ENCODE data around the gene RAB20. TPM values are rescaled to one million over a fixed set of nuclear protein-coding genes. Genes with fewer than 3 reads are reported as not detected.

Gene RAB20
- total RNA-seq, 1 donor from 2014 or later: 17.7 TPM

GRCh38 chr13:110478405-110479214 is 82.9 kb downstream of the RAB20 start:
- DNase-seq (ENCODE audit: low spot score in 2 of 2): no peak
- H3K27me3 ChIP-seq: no peaks in the 10 kb centered on the region
- intact Hi-C loops (cut with DNase I): no loop called here
- H3K9me3 ChIP-seq: no peaks in the 10 kb centered on the region
- peaks cover 81 to 87% of the 10 kb centered on the region in 2 donors for H3K36me3 ChIP-seq
- TF ChIP-seq, protein P1, sequence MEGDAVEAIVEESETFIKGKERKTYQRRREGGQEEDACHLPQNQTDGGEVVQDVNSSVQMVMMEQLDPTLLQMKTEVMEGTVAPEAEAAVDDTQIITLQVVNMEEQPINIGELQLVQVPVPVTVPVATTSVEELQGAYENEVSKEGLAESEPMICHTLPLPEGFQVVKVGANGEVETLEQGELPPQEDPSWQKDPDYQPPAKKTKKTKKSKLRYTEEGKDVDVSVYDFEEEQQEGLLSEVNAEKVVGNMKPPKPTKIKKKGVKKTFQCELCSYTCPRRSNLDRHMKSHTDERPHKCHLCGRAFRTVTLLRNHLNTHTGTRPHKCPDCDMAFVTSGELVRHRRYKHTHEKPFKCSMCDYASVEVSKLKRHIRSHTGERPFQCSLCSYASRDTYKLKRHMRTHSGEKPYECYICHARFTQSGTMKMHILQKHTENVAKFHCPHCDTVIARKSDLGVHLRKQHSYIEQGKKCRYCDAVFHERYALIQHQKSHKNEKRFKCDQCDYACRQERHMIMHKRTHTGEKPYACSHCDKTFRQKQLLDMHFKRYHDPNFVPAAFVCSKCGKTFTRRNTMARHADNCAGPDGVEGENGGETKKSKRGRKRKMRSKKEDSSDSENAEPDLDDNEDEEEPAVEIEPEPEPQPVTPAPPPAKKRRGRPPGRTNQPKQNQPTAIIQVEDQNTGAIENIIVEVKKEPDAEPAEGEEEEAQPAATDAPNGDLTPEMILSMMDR (IDR thresholded peaks at IDR 0.05): no peak
- no peak overlapping the region for H3K4me3 ChIP-seq
- peak overlapping the region; percentile 61 to 66 for H3K27ac ChIP-seq
- peaks cover 4 to 8% of the 10 kb centered on the region in 2 donors for H3K4me1 ChIP-seq

DNA sequence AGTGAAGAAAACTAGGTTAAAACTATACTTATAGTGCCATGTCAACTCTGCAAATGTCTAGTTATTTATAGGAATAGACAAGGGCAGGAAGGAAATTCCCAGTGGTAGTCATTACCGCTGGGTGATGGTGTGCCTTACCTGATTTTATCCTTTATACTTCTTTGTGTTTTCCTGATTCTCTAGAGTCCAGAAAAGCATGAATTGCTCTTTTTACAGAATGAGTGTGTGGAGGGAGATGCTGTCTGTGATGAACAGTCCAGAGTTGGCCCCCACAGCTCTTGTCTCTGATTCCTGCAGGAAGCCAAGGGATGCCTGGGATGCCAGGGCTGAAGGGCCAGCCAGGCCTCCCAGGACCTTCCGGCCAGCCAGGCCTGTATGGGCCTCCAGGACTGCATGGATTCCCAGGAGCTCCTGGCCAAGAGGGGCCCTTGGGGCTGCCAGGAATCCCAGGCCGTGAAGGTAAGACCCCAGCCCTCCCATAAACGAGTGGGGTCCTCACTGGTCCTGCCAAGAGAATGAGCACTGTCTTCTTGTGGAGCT is 83.7 kb downstream of the RAB20 start:
- intact Hi-C loops (cut with DNase I): no loop called here
- peak overlapping the region; percentile 29 to 55 for H3K27ac ChIP-seq
- no peaks in the 10 kb centered on the region for H3K9me3 ChIP-seq
- H3K36me3 ChIP-seq: peaks cover 79 to 87% of the 10 kb centered on the region in 2 donors
- no peaks in the 10 kb centered on the region for H3K27me3 ChIP-seq
- no peak overlapping the region for H3K4me3 ChIP-seq
- TF ChIP-seq, protein P1 (IDR thresholded peaks at IDR 0.05): no peak
- DNase-seq (ENCODE audit: low spot score in 2 of 2): no peak
- peaks cover 4 to 8% of the 10 kb centered on the region in 2 donors for H3K4me1 ChIP-seq

- Histone ChIP-seq H3K9me3 (no peaks in the 10 kb centered on the region), H3K4me1 (peaks cover 4 to 8% of the 10 kb centered on the region in 2 donors), H3K27me3 (no peaks in the 10 kb centered on the region), H3K36me3 (peaks cover 81 to 89% of the 10 kb centered on the region in 2 donors), H3K27ac (no peak overlapping the region), H3K4me3 (no peak overlapping the region)
- intact Hi-C loops (cut with DNase I): no loop called here
- TF ChIP-seq, protein P1 (IDR thresholded peaks at IDR 0.05): no peak
- DNase-seq (ENCODE audit: low spot score in 2 of 2): no peak
Observed at GRCh38 chr13:110476220-110476617, 85.3 kb downstream of the RAB20 start.

DNA sequence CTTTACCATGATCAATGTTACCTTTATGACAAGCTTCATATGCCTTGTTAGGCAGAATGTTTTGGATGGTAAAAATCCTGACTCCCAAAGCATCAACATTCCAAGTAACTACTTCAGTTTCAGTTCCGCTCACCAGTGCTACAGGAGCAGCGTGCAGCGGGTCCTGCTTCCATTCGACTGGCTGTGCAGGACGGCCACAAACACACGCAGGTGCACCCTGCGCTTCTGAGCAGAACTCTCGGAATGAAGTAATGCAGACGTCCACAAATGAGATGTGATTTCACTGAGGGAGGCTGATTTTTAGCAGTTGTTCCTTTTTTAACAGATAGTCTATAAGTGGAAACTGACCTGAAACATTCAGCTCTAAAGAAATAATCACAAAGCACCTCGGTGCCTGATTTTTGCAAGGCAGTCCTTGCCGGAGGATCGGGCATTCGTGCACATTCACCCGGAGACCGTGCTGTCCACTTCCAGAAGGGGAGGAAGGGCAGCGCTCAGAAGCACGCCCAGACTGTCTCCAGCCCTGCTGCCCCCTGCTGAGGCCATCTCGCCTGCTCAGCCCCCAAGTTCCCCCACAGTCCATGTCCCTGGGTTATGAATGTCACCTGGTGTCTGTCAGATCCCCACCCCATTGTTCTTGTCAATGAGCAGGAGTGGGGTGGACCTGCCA is 85.8 kb downstream of the RAB20 start:
- Histone ChIP-seq H3K4me3 (no peak overlapping the region), H3K27ac (no peak overlapping the region), H3K27me3 (no peaks in the 10 kb centered on the region), H3K4me1 (peaks cover 4 to 8% of the 10 kb centered on the region in 2 donors), H3K36me3 (peaks cover 86 to 93% of the 10 kb centered on the region in 2 donors), H3K9me3 (no peaks in the 10 kb centered on the region)
- intact Hi-C loops (cut with DNase I): no loop called here
- TF ChIP-seq, protein P1 (IDR thresholded peaks at IDR 0.05): no peak
- DNase-seq (ENCODE audit: low spot score in 2 of 2): no peak

GRCh38 chr13:110475117-110475516 is 86.4 kb downstream of the RAB20 start:
- Histone ChIP-seq H3K36me3 (peaks cover 85 to 93% of the 10 kb centered on the region in 2 donors), H3K27ac (no peak overlapping the region), H3K27me3 (no peaks in the 10 kb centered on the region), H3K4me1 (peaks cover 4 to 8% of the 10 kb centered on the region in 2 donors), H3K4me3 (no peak overlapping the region), H3K9me3 (no peaks in the 10 kb centered on the region)
- TF ChIP-seq, protein P1 (IDR thresholded peaks at IDR 0.05): no peak
- intact Hi-C loops (cut with DNase I): no loop called here
- DNase-seq (ENCODE audit: low spot score in 2 of 2): no peak
